Activated CD8-positive, alpha-beta memory T cell treated with anti-CD3 and anti-CD28 coated beads for 24 hours (primary cell): ENCODE data around the gene TMEM219.
"Not testable (repeated sequence)": the region's sequence is repeated elsewhere in the genome, so short reads cannot be mapped to it uniquely, and the experiment has no call there.

ENCODE experiments used
- DNase-seq: peaks from one replicate; pipeline ENCODE4 v3.0.0-alpha.2; 2020

TMEM219 gene

DNA sequence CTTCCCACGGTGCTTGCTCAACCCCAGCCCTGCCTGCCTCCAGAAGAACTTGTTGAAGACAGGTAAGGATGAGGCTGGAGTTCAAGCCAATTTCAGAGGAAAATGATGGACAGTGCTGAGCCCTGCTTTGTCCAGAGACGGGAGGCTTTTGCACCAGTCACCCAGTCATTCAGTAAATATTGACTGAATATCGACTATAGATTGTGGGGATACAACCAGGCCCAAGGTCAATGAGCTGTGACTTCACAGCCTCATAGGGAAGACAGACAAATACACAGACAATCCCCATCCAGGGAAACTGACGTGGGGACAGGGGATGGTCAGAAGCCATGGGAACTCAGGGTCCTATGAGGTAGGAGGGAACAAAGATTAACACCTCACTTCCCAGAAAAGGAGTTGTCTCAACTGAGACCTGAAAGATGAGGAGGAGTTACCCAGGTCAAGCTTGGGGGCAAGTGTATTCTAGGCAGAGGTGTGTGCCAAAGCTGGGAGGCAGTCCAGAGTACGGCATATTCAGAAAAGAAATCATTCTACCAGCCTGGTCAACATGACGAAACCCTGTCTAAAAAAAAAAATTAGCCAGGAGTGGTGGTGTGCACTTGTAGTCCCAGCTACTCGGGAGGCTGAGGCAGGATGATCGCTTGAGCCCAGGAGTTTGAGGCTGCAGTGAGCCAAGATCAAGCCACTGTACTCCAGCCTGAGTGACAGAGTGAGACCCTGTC lies 54.8 kb downstream of the TMEM219 start:
- DNase-seq, result no peak

DNA sequence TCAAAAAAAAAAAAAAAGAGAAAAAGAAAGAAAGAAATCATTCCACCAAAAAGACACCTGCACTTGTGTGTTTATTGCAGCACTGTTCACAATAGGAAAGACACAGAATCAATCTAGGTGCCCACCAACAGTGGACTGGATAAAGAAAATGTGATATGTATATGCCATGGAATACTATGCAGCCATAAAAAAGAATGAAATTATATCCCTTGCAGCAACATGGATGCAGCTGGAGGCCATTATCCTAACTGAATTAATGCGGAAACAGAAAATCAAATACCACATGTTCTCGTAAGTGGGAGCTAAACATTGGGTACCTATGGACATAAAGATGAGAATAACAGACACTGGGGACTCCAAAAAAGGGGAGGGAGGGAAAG lies 55.4 kb downstream of the TMEM219 start:
- DNase-seq, result no peak

GRCh38 chr16:30017937-30018336 lies 56.1 kb downstream of the TMEM219 start:
- DNase-seq, result not testable (repeated sequence)

DNA sequence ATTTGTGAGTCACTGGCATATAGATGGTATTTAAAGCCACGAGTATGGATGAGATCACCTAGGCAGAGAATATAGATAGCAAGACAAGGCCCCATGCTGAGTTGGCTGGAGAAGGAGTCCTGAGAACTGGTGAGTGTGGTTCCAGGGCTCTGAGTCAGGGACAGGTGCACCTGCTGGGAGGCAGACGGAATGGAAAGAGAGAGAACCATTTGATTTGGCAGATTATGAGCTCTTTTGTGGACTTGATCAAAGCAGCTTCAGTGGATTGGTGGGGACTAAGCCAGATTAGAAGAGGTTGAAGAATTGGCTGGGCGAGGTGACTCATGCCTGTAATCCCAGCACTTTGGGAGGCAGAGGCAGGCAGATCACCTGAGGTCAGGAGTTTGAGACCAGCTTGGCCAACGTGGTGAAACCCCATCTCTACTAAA lies 56.9 kb downstream of the TMEM219 start:
- DNase-seq, result no peak
